Heart left ventricle (tissue), 16 donors: ENCODE results near the gene RHO. TPM values are rescaled to one million over a fixed set of nuclear protein-coding genes. Genes with fewer than 3 reads are reported as not detected.
"Not testable (repeated sequence)": the region's sequence is repeated elsewhere in the genome, so short reads cannot be mapped to it uniquely, and the experiment has no call there.

Experiments used
- ATAC-seq, 4 donors: fragments of 200-7000 bp; cut with Tn5 transposase; one replicate each; pipeline ENCODE4 v1.9.1; 2020 to 2022; ENCODE audit warnings: moderate library complexity in 4 of 4, mild to moderate bottlenecking in 3 of 4, moderate number of reproducible peaks in 1 of 4
- DNase-seq, 5 donors: peaks; one replicate each; pipeline ENCODE4 v3.0.0-alpha.2; 2020
- H3K27ac ChIP-seq, 12 donors: fragments of 200-600 bp; sonication (generic) in 4 of 12; one replicate each; pipeline versions ENCODE4 v1.5.0 to v1.8.0; 2016 to 2022; ENCODE audit warnings: mild to moderate bottlenecking in 2 of 12
- H3K27me3 ChIP-seq, 9 donors: fragments of 200-600 bp; sonication (generic) in 2 of 9; one replicate each; pipeline versions ENCODE4 v1.5.1 to v1.8.0; 2016 to 2022; ENCODE audit warnings: mild to moderate bottlenecking in 3 of 9
- H3K36me3 ChIP-seq, 9 donors: fragments of 200-600 bp; sonication (generic) in 2 of 9; one replicate each; pipeline versions ENCODE4 v1.5.0 to v1.8.0; 2018 to 2022; ENCODE audit warnings: mild to moderate bottlenecking in 2 of 9
- H3K4me1 ChIP-seq, 12 donors: fragments of 200-600 bp; sonication (generic) in 4 of 12; one replicate each; pipeline versions ENCODE4 v1.5.0 to v1.8.0; 2016 to 2022; ENCODE audit warnings: mild to moderate bottlenecking in 3 of 12
- H3K4me3 ChIP-seq, 12 donors: fragments of 200-600 bp; sonication (generic) in 4 of 12; one replicate each; pipeline versions ENCODE4 v1.5.0 to v1.8.0; 2017 to 2022; ENCODE audit warnings: mild to moderate bottlenecking in 9 of 12, moderate library complexity in 4 of 12
- H3K9me3 ChIP-seq, 12 donors: fragments of 200-600 bp; sonication (generic) in 4 of 12; one replicate each; pipeline versions ENCODE4 v1.5.0 to v1.8.0; 2016 to 2022; ENCODE audit warnings: mild to moderate bottlenecking in 1 of 12
- CTCF ChIP-seq, 12 donors: fragments of 200-600 bp; sonication (generic) in 4 of 12; IDR thresholded peaks; one replicate each; pipeline versions ENCODE4 v1.5.0 to v1.8.0; 2018 to 2022; ENCODE audit warnings: antibody characterized with exemption in 12 of 12, mild to moderate bottlenecking in 5 of 12
- POLR2A ChIP-seq, 2 donors: fragments of 450-650 bp; IDR thresholded peaks; one replicate each; pipeline ENCODE4 v1.6.1; 2017; ENCODE audit warnings: antibody characterized with exemption in 2 of 2, mild to moderate bottlenecking in 2 of 2, moderate library complexity in 2 of 2
- WGBS, 4 donors: extraction: QIAGEN DNeasy Blood & Tissue Kit in 2 of 4; methylation state at CpG; one replicate each; pipeline versions ENCODE4 v1.1.5 to v1.1.7; 2013 to 2018; 5-methylcytosine and 5-hydroxymethylcytosine counted together
- intact Hi-C, 10 donors: fragments of 100-400 bp; cut with DNase I; formaldehyde crosslinking; loops; one replicate each; pipeline versions ENCODE4 v1.11.1 to v1.14.2; 2022
- polyA plus RNA-seq, 2 donors: library from polyadenylated mRNA; stranded (reverse); fragments of 200-250 nt; gene quantifications; one replicate each; pipeline ENCODE4 v1.2.3, GENCODE V29; 2013
- total RNA-seq, 9 donors: library from RNA; depleted of rRNA in 2 of 9; stranded (reverse); fragments of >200 nt in 2 of 9; fragmentation: NEBNext Ultra II Directional in 3 of 9; extraction: Animal tissue kit (Norgen Biotek cat#: 25700) in 3 of 9; gene quantifications; one replicate each; pipeline versions ENCODE4 v1.1.0 to v1.2.4, GENCODE V29; 2016 to 2023
- donor health status: ischemic (EF 13 %, LVEDD 7.1; RV severe dilation, severe dysfunction).
- donor health status: healthy with polysubstance abuse.
- donor health status: DM: no; HTN: yes; CAD: no.
- donor health status: DM: no; HTN: no; CAD: no.
- donor health status: ischemic (EF 25% LVEDD 6.9; RV normal size, moderate dysfunction).
- donor health status: ischemic (EF 25% LVEDD 5.7; RV mildly dilated, moderate dysfunction).
- donor health status: healthy.
- donor health status: DM: yes; HTN: yes; CAD: no.
- donor health status: ischemic (EF 35%, LVEDD 5.7; RV mildly dilated, moderate dysfunction).
- donor health status: nonischemic (EF 11% LVEDD 7.7; RV severe dilation, severe dysfunction).
- donor health status: DM: yes; HTN: yes; CAD: no.
- donor health status: PGD.
- donor health status: ischemic (EF 29% LVEDD 5.4; RV normal size, mild dysfunction).
- donor health status: nonischemic (EF 23%, LVEDD 6.1; RV moderate dilation, normal function).

RHO gene
- total and polyA plus RNA-seq, 11 donors, result 0.08 TPM; not detected in 10

GRCh38 chr3:129487183-129487867 lies 41.1 kb upstream of the RHO start:
- TF ChIP-seq POLR2A (IDR thresholded peaks at IDR 0.05), result no peak
- TF ChIP-seq CTCF (IDR thresholded peaks at IDR 0.05), result no peak
- peaks cover 0 to 36% (median 9%) of the 10 kb centered on the region in 9 donors for H3K36me3 ChIP-seq
- ATAC-seq, result no peak
- H3K4me3 ChIP-seq, result no peak overlapping the region
- intact Hi-C loops, result loop anchor here in 3 of 10 donors (10.0 kb wide), 2 partner anchors 103 to 447 kb away; no protein-coding TSS in a partner anchor
- DNase-seq, result no peak
- H3K27ac ChIP-seq, result peak overlapping the region in 3 of 12 donors; percentile 32 to 87 (median 66)
- no peaks in the 10 kb centered on the region for H3K9me3 ChIP-seq
- WGBS, 4 donors, result 84 to 92% (median 89%) methylated on average over 9 to 13 of the region's 13 CpGs
- H3K4me1 ChIP-seq, result peaks cover 3 to 58% (median 25%) of the 10 kb centered on the region in 12 donors
- H3K27me3 ChIP-seq, result no peaks in the 10 kb centered on the region

GRCh38 chr3:129487868-129488335 lies 40.5 kb upstream of the RHO start:
- not testable (repeated sequence) for ATAC-seq, H3K27ac ChIP-seq, H3K9me3 ChIP-seq, H3K4me3 ChIP-seq, DNase-seq, H3K27me3 ChIP-seq
- 84 to 98% (median 94%) methylated on average over 4 of the region's 4 CpGs for WGBS, 4 donors
- Histone ChIP-seq H3K4me1 (peaks cover 3 to 54% (median 21%) of the 10 kb centered on the region in 12 donors), H3K36me3 (peaks cover 0 to 36% (median 10%) of the 10 kb centered on the region in 9 donors)
- intact Hi-C loops, result loop anchor here in 3 of 10 donors (10.0 kb wide), 2 partner anchors 103 to 447 kb away; no protein-coding TSS in a partner anchor

- TF ChIP-seq POLR2A (IDR thresholded peaks at IDR 0.05), result peak in 1 of 2 donors; percentile 13
- H3K4me3 ChIP-seq, H3K9me3 ChIP-seq, DNase-seq, H3K27me3 ChIP-seq, ATAC-seq: not testable (repeated sequence)
- intact Hi-C loops, result loop anchor here in 3 of 10 donors (10.0 kb wide), 2 partner anchors 104 to 446 kb away; no protein-coding TSS in a partner anchor
- 84 to 92% (median 92%) methylated on average over 10 of the region's 10 CpGs for WGBS, 4 donors
- peaks cover 3 to 54% (median 25%) of the 10 kb centered on the region in 12 donors for H3K4me1 ChIP-seq
- H3K36me3 ChIP-seq, result peaks cover 0 to 37% (median 7%) of the 10 kb centered on the region in 9 donors
- peak overlapping the region in 2 of 12 donors; percentile 2 to 89 for H3K27ac ChIP-seq
Observed at GRCh38 chr3:129489258-129489657, 39.2 kb upstream of the RHO start.

GRCh38 chr3:129490273-129490675 lies 38.2 kb upstream of the RHO start:
- 15 to 21% (median 20%) methylated on average over 5 of the region's 5 CpGs for WGBS, 4 donors
- ATAC-seq, result peak; percentile 88 to 93 (median 90)
- peaks cover 0 to 38% (median 2%) of the 10 kb centered on the region in 9 donors for H3K36me3 ChIP-seq

GRCh38 chr3:129491077-129491476 lies 37.4 kb upstream of the RHO start:
- H3K9me3 ChIP-seq, DNase-seq, ATAC-seq, H3K4me3 ChIP-seq, H3K27me3 ChIP-seq: not testable (repeated sequence)
- 75 to 79% (median 77%) methylated on average over 1 to 4 of the region's 4 CpGs for WGBS, 4 donors
- intact Hi-C loops, result loop anchor here (2.0 to 5.0 kb wide), 11 partner anchors 71 to 441 kb away; partner anchors contain the start of gene PLXND1 (in 7 of the 10)
- Histone ChIP-seq H3K4me1 (peaks cover 3 to 57% (median 23%) of the 10 kb centered on the region in 12 donors), H3K27ac (peak overlapping the region in 8 of 12 donors; percentile 66 to 89 (median 75)), H3K36me3 (peaks cover 0 to 44% (median 2%) of the 10 kb centered on the region in 9 donors)

More at GRCh38 chr3:129490273-129490675, 38.2 kb upstream of the RHO start:
- H3K4me3 ChIP-seq, result no peak overlapping the region
- intact Hi-C loops, result loop anchor here (1.0 to 5.0 kb wide), 12 partner anchors 72 to 442 kb away; partner anchors contain the start of gene PLXND1 (in 7 of the 10)
- TF ChIP-seq POLR2A (IDR thresholded peaks at IDR 0.05) (peak in 1 of 2 donors; percentile 31), CTCF (IDR thresholded peaks at IDR 0.05) (peak; percentile 84 to 97 (median 92))
- H3K27me3 ChIP-seq, result no peaks in the 10 kb centered on the region
- DNase-seq, result peak; percentile 87 to 89 (median 88)
- peak overlapping the region in 11 of 12 donors; percentile 48 to 89 (median 74) for H3K27ac ChIP-seq
- no peaks in the 10 kb centered on the region for H3K9me3 ChIP-seq
- H3K4me1 ChIP-seq, result peaks cover 3 to 59% (median 29%) of the 10 kb centered on the region in 12 donors
